Activated T-cell treated with anti-CD3 and anti-CD28 coated beads, Interleukin-2, amount 50 U/mL, for 24 hours (primary cell): ENCODE measurements around the gene SMG6.
"Not testable (repeated sequence)": the region's sequence is repeated elsewhere in the genome, so short reads cannot be mapped to it uniquely, and the experiment has no call there.

Experiments
- DNase-seq: peaks from one replicate; pipeline ENCODE4 v3.0.0-alpha.2; 2020
- H3K27ac Mint-ChIP-seq: 2 replicates; pipeline ENCODE4 v1.8.0; 2020; ENCODE audit warnings: mild to moderate bottlenecking, mixed read lengths
- H3K27me3 Mint-ChIP-seq: 2 replicates; pipeline ENCODE4 v1.8.0; 2020; ENCODE audit warnings: mixed read lengths
- H3K36me3 Mint-ChIP-seq: 2 replicates; pipeline ENCODE4 v1.8.0; 2020; ENCODE audit warnings: low read depth, mixed read lengths
- H3K4me1 Mint-ChIP-seq: 2 replicates; pipeline ENCODE4 v1.8.0; 2020; ENCODE audit warnings: low read depth, mixed read lengths
- H3K4me3 Mint-ChIP-seq: 2 replicates; pipeline ENCODE4 v1.8.0; 2020; ENCODE audit warnings: mild to moderate bottlenecking, moderate library complexity, mixed read lengths
- H3K9me3 Mint-ChIP-seq: 2 replicates; pipeline ENCODE4 v1.8.0; 2020; ENCODE audit warnings: mixed read lengths

SMG6 gene

GRCh38 chr17:2283302-2283701 lies 20.3 kb downstream of the SMG6 start:
- Mint-ChIP-seq H3K27me3 (no peaks in the 10 kb centered on the region), H3K4me1 (peaks cover 34% of the 10 kb centered on the region), H3K9me3 (no peaks in the 10 kb centered on the region), H3K27ac (no peak overlapping the region), H3K4me3 (no peak overlapping the region), H3K36me3 (peaks cover 88% of the 10 kb centered on the region)
- no peak for DNase-seq

- Mint-ChIP-seq H3K27me3 (no peaks in the 10 kb centered on the region), H3K4me3 (no peak overlapping the region), H3K4me1 (peaks cover 35% of the 10 kb centered on the region), H3K9me3 (no peaks in the 10 kb centered on the region), H3K36me3 (peaks cover 84% of the 10 kb centered on the region), H3K27ac (peak overlapping the region; percentile 68)
- no peak for DNase-seq
These were observed 21.2 kb downstream of the SMG6 start for GRCh38 chr17:2282297-2282873.

GRCh38 chr17:2279707-2280106 lies 23.9 kb downstream of the SMG6 start:
- Mint-ChIP-seq H3K4me1 (peaks cover 52% of the 10 kb centered on the region), H3K27ac (peak overlapping the region; percentile 67), H3K27me3 (no peaks in the 10 kb centered on the region), H3K4me3 (no peak overlapping the region), H3K9me3 (no peaks in the 10 kb centered on the region), H3K36me3 (peaks cover 85% of the 10 kb centered on the region)
- DNase-seq = no peak

- DNase-seq = no peak
- no peaks in the 10 kb centered on the region for H3K27me3 Mint-ChIP-seq
- no peak overlapping the region for H3K4me3 Mint-ChIP-seq
- H3K9me3 Mint-ChIP-seq = no peaks in the 10 kb centered on the region
- peaks cover 60% of the 10 kb centered on the region for H3K4me1 Mint-ChIP-seq
- H3K27ac Mint-ChIP-seq = no peak overlapping the region
- peaks cover 81% of the 10 kb centered on the region for H3K36me3 Mint-ChIP-seq
These were observed 26.0 kb downstream of the SMG6 start for GRCh38 chr17:2277429-2278170.

GRCh38 chr17:2275722-2276121 lies 27.9 kb downstream of the SMG6 start:
- no peak overlapping the region for H3K4me3 Mint-ChIP-seq
- no peaks in the 10 kb centered on the region for H3K9me3 Mint-ChIP-seq
- peak overlapping the region; percentile 60 for H3K27ac Mint-ChIP-seq
- DNase-seq = no peak
- H3K36me3 Mint-ChIP-seq = peaks cover 73% of the 10 kb centered on the region
- peaks cover 56% of the 10 kb centered on the region for H3K4me1 Mint-ChIP-seq
- no peaks in the 10 kb centered on the region for H3K27me3 Mint-ChIP-seq

- DNase-seq = no peak
- H3K4me3 Mint-ChIP-seq = no peak overlapping the region
- peaks cover 76% of the 10 kb centered on the region for H3K36me3 Mint-ChIP-seq
- no peaks in the 10 kb centered on the region for H3K9me3 Mint-ChIP-seq
- H3K27me3 Mint-ChIP-seq = no peaks in the 10 kb centered on the region
- no peak overlapping the region for H3K27ac Mint-ChIP-seq
- H3K4me1 Mint-ChIP-seq = peaks cover 63% of the 10 kb centered on the region
These were observed 29.2 kb downstream of the SMG6 start for GRCh38 chr17:2274414-2274813.

GRCh38 chr17:2271985-2272702 lies 31.4 kb downstream of the SMG6 start:
- H3K4me1 Mint-ChIP-seq = peaks cover 66% of the 10 kb centered on the region
- no peaks in the 10 kb centered on the region for H3K27me3 Mint-ChIP-seq
- H3K9me3 Mint-ChIP-seq = no peaks in the 10 kb centered on the region
- peak; percentile 53 for DNase-seq
- H3K36me3 Mint-ChIP-seq = peaks cover 69% of the 10 kb centered on the region
- peak overlapping the region; percentile 35 for H3K4me3 Mint-ChIP-seq
- H3K27ac Mint-ChIP-seq = peak overlapping the region; percentile 95

- Mint-ChIP-seq H3K4me3 (peak overlapping the region; percentile 76), H3K4me1 (peaks cover 84% of the 10 kb centered on the region), H3K36me3 (peaks cover 67% of the 10 kb centered on the region), H3K27me3 (no peaks in the 10 kb centered on the region), H3K27ac (peak overlapping the region; percentile 99), H3K9me3 (peaks cover 2% of the 10 kb centered on the region)
- no peak for DNase-seq
These were observed 36.2 kb downstream of the SMG6 start for GRCh38 chr17:2267354-2267753.

GRCh38 chr17:2266865-2267228 lies 36.7 kb downstream of the SMG6 start:
- peaks cover 2% of the 10 kb centered on the region for H3K9me3 Mint-ChIP-seq
- no peak for DNase-seq
- peaks cover 84% of the 10 kb centered on the region for H3K4me1 Mint-ChIP-seq
- H3K27me3 Mint-ChIP-seq = no peaks in the 10 kb centered on the region
- H3K27ac Mint-ChIP-seq = peak overlapping the region; percentile 99
- peaks cover 67% of the 10 kb centered on the region for H3K36me3 Mint-ChIP-seq
- peak overlapping the region; percentile 76 for H3K4me3 Mint-ChIP-seq

GRCh38 chr17:2266045-2266864 lies 37.3 kb downstream of the SMG6 start:
- peak overlapping the region; percentile 76 for H3K4me3 Mint-ChIP-seq
- peaks cover 2% of the 10 kb centered on the region for H3K9me3 Mint-ChIP-seq
- H3K27ac Mint-ChIP-seq = peak overlapping the region; percentile 99
- peak; percentile 75 for DNase-seq
- H3K4me1 Mint-ChIP-seq = peaks cover 87% of the 10 kb centered on the region
- no peaks in the 10 kb centered on the region for H3K27me3 Mint-ChIP-seq
- H3K36me3 Mint-ChIP-seq = peaks cover 71% of the 10 kb centered on the region

GRCh38 chr17:2265166-2265565 lies 38.4 kb downstream of the SMG6 start:
- not testable (repeated sequence) for DNase-seq, H3K27me3 Mint-ChIP-seq, H3K9me3 Mint-ChIP-seq
- H3K36me3 Mint-ChIP-seq = peaks cover 67% of the 10 kb centered on the region
- H3K4me1 Mint-ChIP-seq = peaks cover 86% of the 10 kb centered on the region
- peak overlapping the region; percentile 76 for H3K4me3 Mint-ChIP-seq
- H3K27ac Mint-ChIP-seq = peak overlapping the region; percentile 99

GRCh38 chr17:2264067-2264860 lies 39.3 kb downstream of the SMG6 start:
- Mint-ChIP-seq H3K9me3 (peaks cover 2% of the 10 kb centered on the region), H3K27me3 (no peaks in the 10 kb centered on the region), H3K36me3 (peaks cover 66% of the 10 kb centered on the region), H3K27ac (peak overlapping the region; percentile 99), H3K4me1 (peaks cover 86% of the 10 kb centered on the region), H3K4me3 (peak overlapping the region; percentile 76)
- no peak for DNase-seq

- H3K36me3 Mint-ChIP-seq = peaks cover 73% of the 10 kb centered on the region
- H3K9me3 Mint-ChIP-seq = peaks cover 2% of the 10 kb centered on the region
- H3K4me1 Mint-ChIP-seq = peaks cover 93% of the 10 kb centered on the region
- H3K27ac Mint-ChIP-seq = peak overlapping the region; percentile 99
- DNase-seq = no peak
- H3K4me3 Mint-ChIP-seq = peak overlapping the region; percentile 76
- no peaks in the 10 kb centered on the region for H3K27me3 Mint-ChIP-seq
These were observed 40.2 kb downstream of the SMG6 start for GRCh38 chr17:2263183-2264066.
